HG02610 (cell line): ENCODE results near the gene POC1B.

Experiments
- ATAC-seq: cut with Tn5 transposase; IDR thresholded peaks from one replicate; pipeline ENCODE4 v1.9.1; 2021; ENCODE audit warnings: mild to moderate bottlenecking, moderate library complexity; ENCODE audit not compliant: unreplicated experiment

POC1B gene

DNA sequence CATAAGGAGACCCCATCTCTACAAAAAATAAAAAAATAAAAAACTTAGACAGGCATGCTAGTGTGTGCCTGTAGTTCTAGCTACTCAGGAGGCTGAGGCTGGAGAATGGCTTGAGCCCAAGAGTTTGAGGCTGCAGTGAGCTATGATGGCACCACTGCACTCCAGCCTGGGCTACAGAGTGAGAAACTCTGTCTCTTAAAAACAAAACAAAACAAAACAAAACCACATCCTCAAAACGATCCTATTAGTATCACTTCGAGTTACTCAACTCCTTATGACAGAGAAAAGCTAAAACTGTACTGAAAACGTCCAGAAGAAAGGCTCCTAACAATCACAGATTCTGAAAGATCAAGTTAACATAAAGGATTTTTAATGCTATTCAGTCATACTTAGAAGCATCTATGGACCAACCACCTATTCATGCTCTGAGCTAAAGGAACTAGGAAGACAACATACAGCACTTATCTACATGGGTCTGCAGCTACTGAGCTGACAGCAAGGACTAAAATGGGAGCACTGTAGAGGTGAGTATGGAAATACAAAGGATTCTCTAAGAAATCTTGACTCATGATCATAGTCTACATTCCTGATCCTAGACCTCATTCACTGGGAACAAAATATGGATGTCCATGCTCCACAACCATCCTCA lies 98.2 kb downstream of the POC1B start:
- peak; percentile 97 for ATAC-seq

- ATAC-seq = no peak
Measured at GRCh38 chr12:89424846-89425245, 101.0 kb downstream of the POC1B start.

GRCh38 chr12:89424389-89424788 lies 101.5 kb downstream of the POC1B start:
- no peak for ATAC-seq

- ATAC-seq = no peak
Measured at GRCh38 chr12:89421092-89421835, 104.6 kb downstream of the POC1B start.

- ATAC-seq = no peak
Measured at GRCh38 chr12:89418228-89418910, 107.5 kb downstream of the POC1B start.

GRCh38 chr12:89417246-89417977 lies 108.4 kb downstream of the POC1B start:
- ATAC-seq = no peak

- no peak for ATAC-seq
Measured at GRCh38 chr12:89416049-89416792, 109.6 kb downstream of the POC1B start.

GRCh38 chr12:89414851-89415250 lies 111.0 kb downstream of the POC1B start:
- ATAC-seq = no peak

- no peak for ATAC-seq
Measured at GRCh38 chr12:89414322-89414721, 111.5 kb downstream of the POC1B start.

DNA sequence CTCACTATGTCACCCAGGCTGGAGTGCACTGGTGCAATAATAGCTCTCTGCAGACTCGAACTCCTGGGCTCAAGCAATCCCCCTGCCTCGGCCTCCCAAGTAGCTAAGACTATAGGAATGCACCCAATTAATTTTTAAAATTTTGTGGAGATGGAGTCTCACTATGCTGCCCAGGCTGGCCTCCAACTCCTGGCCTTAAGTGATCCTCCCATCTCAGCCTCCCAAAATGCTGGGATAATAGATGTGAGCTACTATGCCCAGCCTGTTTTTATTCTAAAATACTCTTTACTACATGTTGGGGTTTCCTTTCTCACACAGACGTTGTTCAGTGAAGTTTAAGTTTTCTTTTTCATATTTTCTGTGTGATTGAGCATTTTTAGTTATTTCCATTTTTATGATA lies 112.6 kb downstream of the POC1B start:
- ATAC-seq = no peak

GRCh38 chr12:89412665-89413064 lies 113.2 kb downstream of the POC1B start:
- ATAC-seq = no peak

GRCh38 chr12:89411846-89412245 lies 114.0 kb downstream of the POC1B start:
- ATAC-seq = no peak

DNA sequence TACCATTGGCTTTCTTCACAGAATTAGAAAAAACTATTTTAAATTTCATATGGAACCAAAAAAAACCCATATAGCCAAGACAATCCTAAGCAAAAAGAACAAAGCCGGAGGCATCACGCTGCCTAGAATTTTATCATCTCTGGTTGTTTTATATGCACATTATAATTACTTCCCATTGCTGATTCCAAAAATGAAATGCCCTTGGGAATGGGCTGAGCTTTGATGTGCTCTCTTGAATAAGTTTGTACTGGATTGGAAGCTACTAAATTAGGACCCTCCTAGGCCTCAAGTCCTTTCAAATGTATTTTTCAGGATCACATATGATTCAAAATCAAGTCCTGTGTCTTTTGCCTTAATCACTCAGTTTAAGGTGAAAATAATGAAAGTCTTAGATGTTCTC lies 114.6 kb downstream of the POC1B start:
- no peak for ATAC-seq

- ATAC-seq = no peak
Measured at GRCh38 chr12:89405626-89406345, 120.1 kb downstream of the POC1B start.

DNA sequence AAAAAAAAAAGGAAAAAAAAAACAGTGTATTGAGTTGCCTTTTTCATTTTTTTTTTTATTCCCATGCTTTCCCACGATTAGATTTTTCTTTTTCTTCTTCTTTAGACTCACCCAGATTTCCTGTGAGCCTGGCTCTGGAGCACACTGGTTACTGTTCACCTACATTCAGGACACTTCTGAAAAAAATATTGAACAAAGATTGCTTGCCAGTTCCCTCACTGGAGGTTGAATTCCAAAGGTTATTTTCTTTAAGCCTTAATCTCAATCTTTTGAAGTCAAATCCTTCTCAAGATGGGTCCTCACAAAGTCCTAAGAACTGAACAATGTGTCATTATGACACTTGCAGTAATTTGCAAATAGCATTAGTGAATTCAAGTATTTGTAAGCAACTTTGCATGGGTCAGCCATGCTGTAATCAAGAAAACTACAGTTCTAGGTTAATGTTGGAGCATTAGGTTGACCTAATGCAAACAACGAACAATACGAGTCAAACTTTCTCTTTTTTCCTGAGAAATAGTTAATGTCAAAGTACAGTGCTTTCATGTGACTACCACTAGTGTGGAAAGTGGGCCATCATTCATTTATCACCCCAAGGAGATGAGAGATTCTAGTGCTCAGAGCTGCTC lies 124.3 kb downstream of the POC1B start:
- ATAC-seq = no peak

GRCh38 chr12:89400415-89400814 lies 125.4 kb downstream of the POC1B start:
- no peak for ATAC-seq

- ATAC-seq = no peak
Measured at GRCh38 chr12:89395712-89396111, 130.1 kb downstream of the POC1B start.

GRCh38 chr12:89393551-89394121 lies 132.2 kb downstream of the POC1B start:
- no peak for ATAC-seq

- ATAC-seq = no peak
Measured at GRCh38 chr12:89392391-89392790, 133.5 kb downstream of the POC1B start.
